Stimulated activated CD8-positive, alpha-beta memory T cell treated with anti-CD3 and anti-CD28 coated beads, Interleukin-2, amount 100 ng/mL, for 48 hours (primary cell): ENCODE measurements around the gene KRT2.

Source experiments
- DNase-seq, 2 donors: peaks; one replicate each; pipeline ENCODE4 v3.0.0-alpha.2; 2020; ENCODE audit warnings: low read depth in 2 of 2

KRT2 gene

GRCh38 chr12:52663420-52663819 lies 11.4 kb upstream of the KRT2 start:
- DNase-seq, result no peak

DNA sequence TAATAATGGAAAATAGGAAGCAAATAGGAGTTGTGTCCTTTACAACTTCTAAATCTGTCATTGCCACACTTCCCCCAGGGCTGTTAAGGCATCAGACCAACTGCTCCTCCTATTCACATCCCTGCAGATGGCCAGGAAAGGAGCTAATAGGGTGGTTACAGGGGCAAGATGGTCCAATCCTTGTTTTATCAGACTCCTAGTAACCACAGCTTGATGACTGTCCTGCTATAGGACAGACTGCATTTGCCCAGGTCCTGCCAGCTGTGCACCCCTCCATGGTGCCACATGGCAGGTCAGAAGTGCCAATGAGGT lies 10.9 kb upstream of the KRT2 start:
- no peak for DNase-seq

DNA sequence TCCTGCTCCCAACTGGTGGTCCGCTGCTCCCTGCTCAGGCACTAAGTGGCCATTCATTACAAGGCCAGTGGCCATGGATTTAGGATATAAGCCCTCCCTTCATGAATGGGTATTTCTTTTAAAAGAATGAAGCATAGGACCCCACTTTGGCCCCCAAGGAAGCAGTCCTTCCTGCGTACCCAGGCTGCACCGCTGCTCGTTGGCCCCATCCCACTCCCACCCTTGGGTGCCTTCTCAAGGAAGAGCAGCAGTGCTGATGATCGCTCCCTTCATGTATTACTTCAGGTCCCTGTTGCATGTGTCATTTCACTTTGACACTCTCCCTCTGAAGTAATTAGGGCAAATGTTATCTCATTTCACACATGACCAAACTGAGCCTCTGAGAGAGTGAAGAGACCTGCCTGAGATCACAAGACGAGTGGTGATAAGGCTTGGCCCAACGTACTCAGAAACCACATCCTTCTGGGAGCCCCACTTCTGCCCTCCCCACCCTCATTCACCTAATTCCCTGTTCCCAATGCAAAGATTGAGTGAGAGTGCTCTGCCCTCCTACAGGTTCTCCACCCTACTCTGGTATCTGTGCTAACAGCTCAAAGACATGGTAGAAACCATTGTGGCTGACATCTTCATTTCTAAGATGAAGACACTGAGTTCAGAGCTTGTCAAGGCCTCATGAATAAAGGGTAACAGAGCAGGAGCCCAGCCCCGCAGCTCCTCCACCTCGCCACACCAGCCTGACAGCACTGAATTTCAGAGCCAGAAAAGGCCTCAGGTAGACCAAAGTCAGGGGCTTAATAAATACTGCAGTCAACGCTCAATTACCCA lies 10.3 kb upstream of the KRT2 start:
- no peak for DNase-seq

DNA sequence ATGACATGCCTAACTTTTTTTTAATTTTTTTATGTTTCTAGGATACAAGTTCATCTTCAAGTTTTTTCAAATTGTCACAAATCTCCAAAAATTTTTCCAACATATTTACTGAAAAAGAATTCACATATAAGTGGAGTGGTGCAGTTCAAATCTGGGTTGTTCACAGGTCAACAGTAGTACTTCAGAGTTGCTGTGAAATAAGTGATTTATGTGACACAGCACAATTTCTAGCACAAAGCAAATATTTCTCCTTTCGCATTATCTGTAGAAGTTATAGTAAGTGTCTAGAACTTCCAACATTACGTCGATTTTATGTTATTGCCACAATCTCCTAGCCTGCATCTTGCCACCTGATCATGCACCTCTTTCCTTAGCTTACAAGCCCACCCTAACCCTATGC lies 9.7 kb upstream of the KRT2 start:
- no peak for DNase-seq

DNA sequence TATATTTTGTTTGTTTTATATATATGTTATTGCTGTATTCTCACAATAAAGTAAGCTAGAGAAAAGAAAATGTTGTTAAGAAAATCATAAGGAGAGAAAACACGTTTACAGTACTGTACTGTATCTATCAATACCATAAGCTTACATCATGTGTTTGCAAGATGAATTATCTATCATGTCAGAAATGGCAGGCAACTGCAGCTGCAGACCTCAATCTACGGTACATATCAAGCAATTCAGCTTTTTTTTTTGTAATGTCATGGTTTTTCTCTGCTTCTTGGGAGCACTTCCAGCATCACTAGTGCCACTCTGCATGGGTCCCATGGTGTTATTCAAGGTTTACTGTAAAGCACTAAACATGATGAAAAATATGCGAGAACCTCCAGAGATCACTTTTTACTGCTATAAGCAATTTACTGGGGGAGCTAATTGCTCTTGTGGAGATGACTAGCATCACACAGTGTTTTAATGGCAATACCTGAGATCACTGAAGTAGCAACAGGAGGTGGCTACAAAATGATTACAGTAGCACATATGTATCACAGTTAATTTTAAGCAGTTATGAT lies 9.0 kb upstream of the KRT2 start:
- DNase-seq, result no peak

DNA sequence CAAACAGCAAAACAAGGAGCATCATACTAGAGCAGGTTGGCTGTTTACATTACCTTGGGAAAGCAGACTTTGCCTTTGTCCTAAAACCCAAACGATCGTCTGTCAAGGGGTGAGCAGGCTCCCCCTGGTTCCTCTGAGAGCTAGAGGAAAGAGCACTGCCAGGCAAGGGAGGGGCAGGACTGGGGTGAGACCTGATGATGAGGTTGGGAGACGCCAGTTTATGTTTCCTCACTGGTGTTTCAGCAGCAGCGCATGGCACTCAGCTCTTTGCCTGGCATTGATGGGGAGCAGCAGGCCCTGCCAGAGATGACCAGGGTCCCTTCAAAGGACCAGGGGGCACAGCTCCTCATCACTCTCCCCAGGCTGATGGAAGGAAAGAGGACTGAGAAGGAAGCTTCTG lies 7.9 kb upstream of the KRT2 start:
- DNase-seq, result no peak

DNA sequence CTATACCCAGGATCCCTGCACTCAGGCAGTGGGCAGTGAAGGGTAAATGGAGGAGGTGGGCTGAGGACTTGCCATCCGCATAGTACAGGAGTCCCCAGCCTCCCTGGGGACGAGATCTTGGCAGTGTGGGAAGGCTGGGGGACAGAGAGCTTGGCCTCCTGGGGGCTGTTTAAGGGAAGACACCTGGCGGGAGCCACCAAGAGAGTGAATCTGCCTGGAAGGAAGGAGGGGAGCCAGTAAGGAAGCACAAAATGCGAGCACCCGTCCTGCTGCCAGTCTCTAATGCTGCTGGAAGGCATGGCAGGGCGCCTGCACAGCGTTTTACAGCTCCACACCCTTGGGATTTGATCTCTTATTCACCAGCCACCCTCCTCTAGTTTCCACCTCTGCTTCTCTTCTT lies 7.4 kb upstream of the KRT2 start:
- no peak for DNase-seq

DNA sequence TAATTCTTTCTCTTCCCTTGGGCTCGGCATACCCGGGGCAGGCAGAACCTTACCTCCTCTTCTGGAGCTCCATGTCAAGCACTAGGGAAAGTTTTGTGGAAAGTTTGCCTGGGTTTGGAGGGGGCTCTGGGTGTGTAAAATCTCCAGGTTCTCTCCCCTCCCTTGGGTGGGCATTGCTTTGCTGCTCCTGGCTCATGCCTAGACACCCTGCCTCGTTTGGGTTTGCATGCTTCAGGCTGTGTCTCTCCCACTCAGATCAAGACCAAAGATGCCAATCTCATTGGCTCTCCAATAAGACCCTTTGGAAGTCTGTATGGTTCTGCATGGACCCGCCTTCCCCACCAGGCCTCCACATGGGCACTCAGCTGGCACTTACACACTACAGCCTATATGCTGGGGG lies 6.2 kb upstream of the KRT2 start:
- DNase-seq, result no peak

GRCh38 chr12:52657250-52657902 lies 5.4 kb upstream of the KRT2 start:
- DNase-seq, result no peak

- no peak for DNase-seq
These were observed 4.6 kb upstream of the KRT2 start for GRCh38 chr12:52656616-52657015.

- DNase-seq, result no peak
These were observed 3.7 kb upstream of the KRT2 start for GRCh38 chr12:52655720-52656124.

- DNase-seq, result no peak
These were observed 3.2 kb upstream of the KRT2 start for GRCh38 chr12:52655251-52655650.

- no peak for DNase-seq
These were observed 1.4 kb downstream of the KRT2 start for GRCh38 chr12:52650520-52651081.

- DNase-seq, result no peak
These were observed 2.9 kb downstream of the KRT2 start for GRCh38 chr12:52649066-52649465.

DNA sequence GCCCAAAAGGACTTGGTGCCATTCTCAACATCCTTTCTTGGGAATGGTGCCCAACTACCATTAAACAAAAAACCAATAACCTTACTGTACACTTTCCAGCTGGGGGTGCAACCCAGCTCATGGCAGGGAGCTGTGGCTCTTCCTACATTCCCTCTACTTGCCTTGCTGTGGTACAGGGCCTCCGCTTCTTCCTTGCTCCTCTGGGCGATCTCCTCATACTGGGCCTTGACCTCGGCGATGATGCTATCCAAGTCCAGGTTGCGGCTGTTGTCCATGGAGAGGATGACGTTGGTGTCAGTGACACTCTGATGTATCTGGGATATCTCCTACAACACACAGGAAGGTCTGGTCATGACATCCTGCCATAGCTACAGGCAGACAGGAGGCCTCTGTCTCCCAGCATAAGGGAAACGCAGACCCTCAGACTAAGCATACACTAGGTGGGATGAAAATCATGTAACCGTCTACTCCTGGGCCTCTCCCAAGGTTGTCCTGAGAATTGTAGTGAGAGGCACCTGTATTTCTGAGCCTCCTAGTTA lies 3.9 kb downstream of the KRT2 start:
- DNase-seq, result no peak

GRCh38 chr12:52647601-52648000 lies 4.4 kb downstream of the KRT2 start:
- DNase-seq, result no peak

- DNase-seq, result no peak
These were observed 5.4 kb downstream of the KRT2 start for GRCh38 chr12:52646613-52647012.

- DNase-seq, result no peak
These were observed 6.0 kb downstream of the KRT2 start for GRCh38 chr12:52645982-52646381.

GRCh38 chr12:52645120-52645761 lies 6.8 kb downstream of the KRT2 start:
- DNase-seq, result no peak

DNA sequence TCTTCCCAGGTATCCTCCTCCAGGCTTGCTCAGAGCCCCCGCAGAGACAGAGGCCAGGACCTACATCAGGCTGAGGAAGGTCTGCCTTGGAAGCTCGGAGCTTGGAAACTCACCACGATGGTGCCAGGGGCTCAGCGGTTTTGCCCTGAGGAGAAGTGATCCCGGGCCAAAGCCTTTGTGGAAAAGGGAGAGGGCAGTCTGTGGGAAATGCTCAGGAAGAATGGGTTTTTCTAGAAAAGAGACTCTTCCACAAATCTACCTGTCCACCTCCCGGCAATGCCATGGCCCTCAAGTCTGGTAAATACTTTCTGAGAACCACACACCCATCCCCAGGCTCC lies 8.0 kb downstream of the KRT2 start:
- DNase-seq, result no peak

DNA sequence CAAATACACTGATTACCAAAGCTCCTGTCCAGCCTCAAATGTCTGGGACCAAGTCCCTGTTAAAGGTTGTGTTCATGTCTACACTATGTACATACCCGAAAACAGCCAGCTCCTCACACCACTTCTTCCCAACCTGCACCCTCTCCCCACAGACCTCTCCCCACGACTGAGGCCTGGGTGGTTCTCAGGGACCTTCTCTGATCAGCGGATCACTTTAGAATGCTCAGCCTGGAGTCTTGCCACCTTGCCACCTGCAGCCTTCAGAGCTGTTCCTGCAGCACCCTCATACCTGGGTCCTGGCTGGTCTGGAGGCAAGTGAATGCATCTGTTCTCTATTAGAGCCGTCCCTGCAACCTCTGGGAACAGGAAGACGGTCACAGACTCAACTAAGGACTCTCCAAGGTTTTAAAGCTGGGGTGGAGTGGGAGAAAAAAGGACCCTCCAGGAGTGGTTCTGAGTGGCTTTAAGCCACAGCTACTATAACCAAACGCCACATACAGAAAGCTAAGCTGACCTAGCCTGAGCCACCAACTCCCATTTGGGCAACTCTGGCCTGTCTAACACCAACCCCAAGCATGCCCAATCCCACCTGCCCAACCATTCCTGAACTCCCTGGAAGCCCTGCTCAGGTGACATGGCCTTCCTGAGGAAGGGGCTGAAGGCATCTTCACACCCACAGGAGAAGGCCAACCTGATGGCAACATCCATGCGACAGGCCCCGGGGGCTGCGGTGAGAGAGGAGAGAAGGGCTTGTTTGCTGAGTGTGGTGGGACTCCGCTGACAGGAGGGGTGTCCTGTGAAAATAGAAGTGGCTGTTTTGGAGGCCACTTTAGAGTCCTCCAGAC lies 8.6 kb downstream of the KRT2 start:
- no peak for DNase-seq
